GM21381 (cell line): ENCODE results near the gene CERS6.
"Not testable (repeated sequence)": the region's sequence is repeated elsewhere in the genome, so short reads cannot be mapped to it uniquely, and the experiment has no call there.

Experiments
- ATAC-seq: cut with Tn5 transposase; IDR thresholded peaks from one replicate; pipeline ENCODE4 v1.9.1; 2021; ENCODE audit warnings: mild to moderate bottlenecking, moderate library complexity; ENCODE audit not compliant: unreplicated experiment

The CERS6 gene

GRCh38 chr2:168753765-168754329, 297.8 kb downstream of the CERS6 start:
- ATAC-seq, result no peak

- no peak for ATAC-seq
Measured at GRCh38 chr2:168757223-168757622, 301.2 kb downstream of the CERS6 start.

GRCh38 chr2:168758970-168759820, 303.1 kb downstream of the CERS6 start:
- ATAC-seq, result peak; percentile 75

- no peak for ATAC-seq
Measured at GRCh38 chr2:168765401-168765800, 309.3 kb downstream of the CERS6 start.

- no peak for ATAC-seq
Measured at GRCh38 chr2:168766600-168766999, 310.5 kb downstream of the CERS6 start.

- no peak for ATAC-seq
Measured at GRCh38 chr2:168767258-168767657, 311.2 kb downstream of the CERS6 start.

- ATAC-seq, result not testable (repeated sequence)
Measured at GRCh38 chr2:168768357-168768756, 312.3 kb downstream of the CERS6 start.

- no peak for ATAC-seq
Measured at GRCh38 chr2:168770796-168771195, 314.7 kb downstream of the CERS6 start.

- ATAC-seq, result no peak
Measured at GRCh38 chr2:168772704-168773103, 316.6 kb downstream of the CERS6 start.

- no peak for ATAC-seq
Measured at GRCh38 chr2:168773128-168773527, 317.1 kb downstream of the CERS6 start.

GRCh38 chr2:168773719-168774521, 317.8 kb downstream of the CERS6 start:
- ATAC-seq, result no peak

GRCh38 chr2:168775837-168776236, 319.8 kb downstream of the CERS6 start:
- no peak for ATAC-seq

GRCh38 chr2:168780669-168781071, 324.6 kb downstream of the CERS6 start:
- ATAC-seq, result no peak

- ATAC-seq, result no peak
Measured at GRCh38 chr2:168781191-168781817, 325.2 kb downstream of the CERS6 start.

- no peak for ATAC-seq
Measured at GRCh38 chr2:168782271-168782670, 326.2 kb downstream of the CERS6 start.

GRCh38 chr2:168784993-168785392, 328.9 kb downstream of the CERS6 start:
- ATAC-seq, result no peak

GRCh38 chr2:168787098-168787781, 331.2 kb downstream of the CERS6 start:
- ATAC-seq, result no peak

- no peak for ATAC-seq
Measured at GRCh38 chr2:168787782-168788376, 331.8 kb downstream of the CERS6 start.

- no peak for ATAC-seq
Measured at GRCh38 chr2:168789776-168790175, 333.7 kb downstream of the CERS6 start.

- ATAC-seq, result no peak
Measured at GRCh38 chr2:168790226-168790902, 334.3 kb downstream of the CERS6 start.
